DND-41 (cell line): ENCODE data around the gene NLRP13.
"Not testable (repeated sequence)": the region's sequence is repeated elsewhere in the genome, so short reads cannot be mapped to it uniquely, and the experiment has no call there.

ENCODE experiments used
- ATAC-seq: fragments of 200-7000 bp; cut with Tn5 transposase; 3 replicates; pipeline ENCODE4 v1.9.1; 2021; ENCODE audit warnings: low read depth; ENCODE audit not compliant: insufficient read depth
- DNase-seq: peaks from one replicate; pipeline ENCODE4 v3.0.0-alpha.2; 2020
- H2AFZ ChIP-seq: 2 replicates; pipeline ENCODE4 v1.6.0; 2012; ENCODE audit warnings: low read depth, low read length
- H3K27ac ChIP-seq: 2 replicates; pipeline ENCODE4 v1.5.1; 2012; ENCODE audit warnings: low read length, inconsistent platforms
- H3K27me3 ChIP-seq: fragments of 200-600 bp; sonication (generic); 2 replicates; pipeline ENCODE4 v1.6.0; 2012; ENCODE audit warnings: low read length, mild to moderate bottlenecking, inconsistent platforms; ENCODE audit not compliant: insufficient read depth, poor library complexity
- H3K36me3 ChIP-seq: 2 replicates; pipeline ENCODE4 v1.5.1; 2012; ENCODE audit warnings: low read length, inconsistent platforms; ENCODE audit not compliant: insufficient read depth
- H3K4me1 ChIP-seq: 2 replicates; pipeline ENCODE4 v1.5.1; 2012; ENCODE audit warnings: mild to moderate bottlenecking, low read length; ENCODE audit not compliant: insufficient read depth
- H3K4me2 ChIP-seq: 2 replicates; pipeline ENCODE4 v1.6.0; 2012; ENCODE audit warnings: mild to moderate bottlenecking, moderate library complexity, low read length, inconsistent platforms; ENCODE audit not compliant: insufficient read depth
- H3K4me3 ChIP-seq, 2 experiments: fragments of 200-600 bp in 1 of 2; shearing (Covaris generic) in 1 of 2; 2 replicates each; pipeline ENCODE4 v1.5.1; 2012 to 2016; ENCODE audit warnings: inconsistent platforms in 2 of 2, low read length in 2 of 2, mild to moderate bottlenecking in 2 of 2, low read depth in 1 of 2, moderate library complexity in 1 of 2
- H3K79me2 ChIP-seq: 2 replicates; pipeline ENCODE4 v1.6.0; 2012; ENCODE audit warnings: low read length, inconsistent platforms; ENCODE audit not compliant: insufficient read depth
- H3K9ac ChIP-seq: 2 replicates; pipeline ENCODE4 v1.6.0; 2012; ENCODE audit warnings: low read depth, mild to moderate bottlenecking, inconsistent platforms, low read length, moderate library complexity
- H3K9me3 ChIP-seq: 2 replicates; pipeline ENCODE4 v1.5.1; 2012; ENCODE audit warnings: low read length, moderate library complexity, mild to moderate bottlenecking, inconsistent platforms; ENCODE audit not compliant: insufficient read depth, severe bottlenecking
- H4K20me1 ChIP-seq: 2 replicates; pipeline ENCODE4 v1.6.0; 2012; ENCODE audit warnings: low read length; ENCODE audit not compliant: insufficient read depth
- EZH2 ChIP-seq: IDR thresholded peaks from 3 replicates; pipeline ENCODE4 v1.6.1; 2012; ENCODE audit warnings: borderline replicate concordance, low read depth, mild to moderate bottlenecking, moderate library complexity, low read length, inconsistent platforms; ENCODE audit not compliant: severe bottlenecking
- TF ChIP-seq, protein P1 (sequence below): IDR thresholded peaks from 2 replicates; pipeline ENCODE4 v1.5.1; 2012; ENCODE audit warnings: borderline replicate concordance, low read length, moderate library complexity, mild to moderate bottlenecking; ENCODE audit not compliant: poor library complexity, severe bottlenecking; ENCODE audit errors: extremely low read depth

The NLRP13 gene

DNA sequence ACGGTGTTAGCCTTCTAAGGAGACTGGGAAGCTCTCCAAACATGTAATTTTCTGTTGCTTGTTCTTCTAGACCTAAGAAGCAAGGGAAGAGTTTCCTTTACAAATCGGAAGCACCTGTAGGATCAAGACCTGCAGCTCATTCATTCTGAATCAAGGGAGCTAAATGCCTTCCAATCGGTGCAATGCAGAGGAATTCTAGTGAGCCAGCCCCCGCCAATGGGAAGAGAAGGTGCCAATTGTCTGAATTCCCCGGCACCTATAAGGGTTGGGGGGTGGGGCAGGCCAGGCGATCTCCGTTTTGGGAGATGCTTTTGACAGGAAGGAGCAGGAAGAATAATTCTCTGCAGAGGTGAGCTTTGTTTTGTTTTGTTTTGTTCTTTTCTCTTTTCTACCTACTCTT lies 7.1 kb upstream of the NLRP13 start:
- H3K4me3 ChIP-seq: no peak overlapping the region
- H3K27ac ChIP-seq: no peak overlapping the region
- H3K9me3 ChIP-seq: no peaks in the 10 kb centered on the region
- H3K4me2 ChIP-seq: no peak overlapping the region
- H3K79me2 ChIP-seq: no peaks in the 10 kb centered on the region
- no peaks in the 10 kb centered on the region for H3K4me1 ChIP-seq
- no peaks in the 10 kb centered on the region for H3K36me3 ChIP-seq
- ATAC-seq (no peak), DNase-seq (no peak)
- no peaks in the 10 kb centered on the region for H3K27me3 ChIP-seq
- TF ChIP-seq, protein P1, sequence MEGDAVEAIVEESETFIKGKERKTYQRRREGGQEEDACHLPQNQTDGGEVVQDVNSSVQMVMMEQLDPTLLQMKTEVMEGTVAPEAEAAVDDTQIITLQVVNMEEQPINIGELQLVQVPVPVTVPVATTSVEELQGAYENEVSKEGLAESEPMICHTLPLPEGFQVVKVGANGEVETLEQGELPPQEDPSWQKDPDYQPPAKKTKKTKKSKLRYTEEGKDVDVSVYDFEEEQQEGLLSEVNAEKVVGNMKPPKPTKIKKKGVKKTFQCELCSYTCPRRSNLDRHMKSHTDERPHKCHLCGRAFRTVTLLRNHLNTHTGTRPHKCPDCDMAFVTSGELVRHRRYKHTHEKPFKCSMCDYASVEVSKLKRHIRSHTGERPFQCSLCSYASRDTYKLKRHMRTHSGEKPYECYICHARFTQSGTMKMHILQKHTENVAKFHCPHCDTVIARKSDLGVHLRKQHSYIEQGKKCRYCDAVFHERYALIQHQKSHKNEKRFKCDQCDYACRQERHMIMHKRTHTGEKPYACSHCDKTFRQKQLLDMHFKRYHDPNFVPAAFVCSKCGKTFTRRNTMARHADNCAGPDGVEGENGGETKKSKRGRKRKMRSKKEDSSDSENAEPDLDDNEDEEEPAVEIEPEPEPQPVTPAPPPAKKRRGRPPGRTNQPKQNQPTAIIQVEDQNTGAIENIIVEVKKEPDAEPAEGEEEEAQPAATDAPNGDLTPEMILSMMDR: no peak
- TF ChIP-seq EZH2: no peak
- no peaks in the 10 kb centered on the region for H4K20me1 ChIP-seq
- no peak overlapping the region for H3K9ac ChIP-seq
- H2AFZ ChIP-seq: no peak overlapping the region

DNA sequence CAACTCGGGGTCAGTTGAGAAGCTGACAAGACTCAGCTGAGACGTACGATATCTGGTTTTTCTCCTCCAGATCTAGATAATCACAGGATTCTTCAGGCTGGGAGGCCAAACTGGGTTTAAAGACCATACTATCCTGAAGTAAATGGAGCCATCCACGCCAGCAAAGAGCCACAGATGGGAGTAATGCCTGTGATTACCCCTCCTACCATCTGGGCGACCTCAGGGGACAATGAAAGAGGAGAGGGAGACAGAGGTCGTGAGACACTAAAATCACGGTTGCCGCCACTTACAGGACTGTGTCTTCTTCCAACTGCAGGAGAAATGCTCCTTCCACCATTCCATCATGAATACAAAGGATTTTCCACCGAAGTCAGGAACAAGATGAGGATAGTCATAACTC lies 3.1 kb upstream of the NLRP13 start:
- H3K27ac ChIP-seq: no peak overlapping the region
- no peaks in the 10 kb centered on the region for H3K4me1 ChIP-seq
- no peaks in the 10 kb centered on the region for H3K27me3 ChIP-seq
- no peaks in the 10 kb centered on the region for H4K20me1 ChIP-seq
- ATAC-seq: no peak
- H2AFZ ChIP-seq: no peak overlapping the region
- H3K4me3 ChIP-seq: no peak overlapping the region
- H3K4me2 ChIP-seq: no peak overlapping the region
- no peaks in the 10 kb centered on the region for H3K36me3 ChIP-seq
- DNase-seq: no peak
- TF ChIP-seq EZH2: no peak
- TF ChIP-seq, protein P1: no peak
- no peak overlapping the region for H3K9ac ChIP-seq
- no peaks in the 10 kb centered on the region for H3K9me3 ChIP-seq
- H3K79me2 ChIP-seq: no peaks in the 10 kb centered on the region

GRCh38 chr19:55930996-55931515 lies 1.1 kb downstream of the NLRP13 start:
- no peaks in the 10 kb centered on the region for H3K9me3 ChIP-seq
- no peaks in the 10 kb centered on the region for H3K79me2 ChIP-seq
- no peak overlapping the region for H3K4me2 ChIP-seq
- H3K9ac ChIP-seq: no peak overlapping the region
- no peak overlapping the region for H3K4me3 ChIP-seq
- H3K36me3 ChIP-seq: no peaks in the 10 kb centered on the region
- no peak overlapping the region for H3K27ac ChIP-seq
- H2AFZ ChIP-seq: no peak overlapping the region
- no peak for DNase-seq
- no peaks in the 10 kb centered on the region for H3K27me3 ChIP-seq
- TF ChIP-seq EZH2: no peak
- TF ChIP-seq, protein P1: no peak
- no peaks in the 10 kb centered on the region for H3K4me1 ChIP-seq
- no peaks in the 10 kb centered on the region for H4K20me1 ChIP-seq
- ATAC-seq: no peak

- H3K4me2 ChIP-seq, H2AFZ ChIP-seq, H3K9ac ChIP-seq, H3K4me1 ChIP-seq, H4K20me1 ChIP-seq, H3K4me3 ChIP-seq, ATAC-seq, H3K36me3 ChIP-seq, H3K27me3 ChIP-seq, H3K79me2 ChIP-seq, H3K9me3 ChIP-seq, DNase-seq, H3K27ac ChIP-seq: not testable (repeated sequence)
Measured at GRCh38 chr19:55929258-55929657, 2.9 kb downstream of the NLRP13 start.
